ENCODE measurements around the gene ZER1. TPM values are rescaled to one million over a fixed set of nuclear protein-coding genes. Genes with fewer than 3 reads are reported as not detected.

Gene ZER1
- total and polyA plus RNA-seq, 2 of the 8 experiments (the other 6 are each of a cell fraction or from before 2014, with no cell fraction given) = 20.5 to 26.6 TPM

GRCh38 chr9:128808543-128808942 lies 36.8 kb upstream of the ZER1 start:
- Histone ChIP-seq H3K23me2 (ENCODE audit: low read depth, low read length) (no peaks in the 10 kb centered on the region), H3K36me3 (ENCODE audit: control insufficient read depth in 2 of 4, insufficient read depth in 4 of 4, low read length in 3 of 4) (peaks cover 2 to 13% (median 9%) of the 10 kb centered on the region in 4 experiments; a peak in 6 of 8 replicates), H3K79me1 (ENCODE audit: low read depth, low read length) (no peaks in the 10 kb centered on the region), H2BK120ac (replicated peaks; ENCODE audit: low read depth, low read length) (no peak overlapping the region), H2AFZ (ENCODE audit: low read length) (no peak overlapping the region), H3K79me2 (ENCODE audit: control insufficient read depth in 1 of 2, insufficient read depth in 2 of 2, low read length in 2 of 2) (no peaks in the 10 kb centered on the region), H3K4ac (replicated peaks; ENCODE audit: insufficient read length, low read depth, low read length) (no peak overlapping the region), H4K91ac (replicated peaks; ENCODE audit: insufficient read length, low read length) (no peak overlapping the region), H3K27me3 (replicated peaks in 1 of 4; ENCODE audit: control insufficient read depth in 3 of 4, extremely low read depth in 1 of 4, insufficient read depth in 3 of 4, low read length in 3 of 4) (no peaks in the 10 kb centered on the region), H2BK5ac (ENCODE audit: low read depth, low read length) (no peak overlapping the region), H4K20me1 (replicated peaks in 1 of 2; ENCODE audit: control insufficient read depth in 1 of 2, insufficient read depth in 2 of 2, low read length in 2 of 2) (peaks cover 0 to 4% of the 10 kb centered on the region in 2 experiments), H2BK12ac (ENCODE audit: low read depth, low read length) (no peak overlapping the region), H2BK20ac (ENCODE audit: low read length) (no peak overlapping the region), H4K8ac (ENCODE audit: extremely low read depth, insufficient read depth, low read length) (no peak overlapping the region), H3K14ac (ENCODE audit: insufficient read length) (no peak overlapping the region), H3K23ac (ENCODE audit: insufficient read length) (no peak overlapping the region), H3K4me3 (ENCODE audit: extremely low read depth in 1 of 4, insufficient read depth in 2 of 4, low read depth in 3 of 4, low read length in 4 of 4) (no peak overlapping the region), H3K4me1 (replicated peaks in 1 of 4; ENCODE audit: control insufficient read depth in 3 of 4, insufficient read depth in 4 of 4, low read length in 3 of 4) (no peaks in the 10 kb centered on the region), H3K9me3 (ENCODE audit: insufficient read depth in 2 of 2, low read depth in 1 of 2, low read length in 1 of 2) (no peaks in the 10 kb centered on the region), H3K56ac (replicated peaks; ENCODE audit: insufficient read length, low read depth, low read length) (no peak overlapping the region), H4K5ac (ENCODE audit: insufficient read length, low read depth, low read length) (no peak overlapping the region), H3K27ac (ENCODE audit: low read depth, low read length) (no peak overlapping the region), H2AK5ac (ENCODE audit: low read depth, low read length) (no peak overlapping the region), H3K9ac (replicated peaks in 1 of 4; ENCODE audit: extremely low read depth in 1 of 4, low read depth in 3 of 4, low read length in 3 of 4) (no peak overlapping the region), H3K4me2 (ENCODE audit: insufficient read depth in 1 of 2, low read depth in 2 of 2, low read length in 2 of 2) (no peak overlapping the region), H2BK15ac (ENCODE audit: low read length) (no peak overlapping the region), H3K18ac (ENCODE audit: extremely low read depth, low read length) (no peak overlapping the region)
- ChIA-PET CTCF (ENCODE audit: partially characterized antibody) (interaction anchor here (0.6 to 2.5 kb wide), 7 partner anchors 9 to 501 kb away, joined by 3 to 11 read pairs (median 5); partner anchors contain the start of gene ENDOG), POLR2A (ENCODE audit: partially characterized antibody) (interaction anchor here (0.9 to 4.6 kb wide), 3 partner anchors 11 to 197 kb away, joined by 3 to 37 read pairs (median 3); partner anchors contain the start of gene ENDOG)
- 89% methylated on average over 3 of the region's 3 CpGs; no CpG with 5 or more reads in 1 of the 2 experiments for WGBS, 2 experiments (ENCODE audit: extremely low coverage in 1 of 2, insufficient coverage in 1 of 2, insufficient read length in 1 of 2, insufficient replicate concordance in 2 of 2, low coverage in 1 of 2, low lambda C conversion rate in 2 of 2, missing lambda C conversion rate in 1 of 2)
- FAIRE-seq (no peak), DNase-seq (ENCODE audit: low read depth in 1 of 2, low spot score in 2 of 2) (no peak)
- no peak for TF ChIP-seq RBBP5 (IDR thresholded peaks at IDR 0.05; ENCODE audit: borderline replicate concordance, low read depth, low read length)
- no peak for TF ChIP-seq BCL11A (IDR thresholded peaks at IDR 0.05; ENCODE audit: low read depth in 2 of 2, low read length in 2 of 2)
- no peak for TF ChIP-seq TBP (IDR thresholded peaks at IDR 0.05; ENCODE audit: low read depth, low read length)
